Kidney tubule cell (primary cell): Measurements from ENCODE around the gene PGF.
"Not testable (repeated sequence)": the region's sequence is repeated elsewhere in the genome, so short reads cannot be mapped to it uniquely, and the experiment has no call there.

Experiments used
- DNase-seq: peaks from one replicate; pipeline ENCODE4 v3.0.0-alpha.2; 2018; ENCODE audit warnings: low spot score

PGF gene

GRCh38 chr14:74955229-74956026, at the start of gene PGF:
Gene PGF, minus strand, starts transcription at chr14:74955597. Its CDS starts 355 bp downstream, at chr14:74955242.
- DNase-seq = peak; percentile 45

- no peak for DNase-seq
Observed at GRCh38 chr14:75003250-75004027, 48.0 kb upstream of the PGF start.

GRCh38 chr14:75002392-75003249, 47.2 kb upstream of the PGF start, which contains the start of gene EIF2B2:
Gene EIF2B2, plus strand, starts transcription at chr14:75002921. Its CDS starts 70 bp downstream, at chr14:75002991.
- peak; percentile 97 for DNase-seq

- DNase-seq = no peak
Observed at GRCh38 chr14:75001899-75002298, 46.5 kb upstream of the PGF start.

GRCh38 chr14:75001261-75001660, 45.9 kb upstream of the PGF start:
- no peak for DNase-seq

GRCh38 chr14:74995781-74996180, 40.4 kb upstream of the PGF start:
- DNase-seq = not testable (repeated sequence)

- DNase-seq = not testable (repeated sequence)
Observed at GRCh38 chr14:74994182-74994581, 38.8 kb upstream of the PGF start.

- no peak for DNase-seq
Observed at GRCh38 chr14:74988993-74989392, 33.6 kb upstream of the PGF start.

- peak; percentile 96 for DNase-seq
Observed at GRCh38 chr14:74988131-74988530, 32.7 kb upstream of the PGF start.

GRCh38 chr14:74985806-74986205, 30.4 kb upstream of the PGF start:
- no peak for DNase-seq

- no peak for DNase-seq
Observed at GRCh38 chr14:74985028-74985310, 29.6 kb upstream of the PGF start.

GRCh38 chr14:74984236-74985027, 29.0 kb upstream of the PGF start:
- DNase-seq = no peak

GRCh38 chr14:74983343-74983742, 27.9 kb upstream of the PGF start:
- no peak for DNase-seq

- no peak for DNase-seq
Observed at GRCh38 chr14:74982661-74983060, 27.3 kb upstream of the PGF start.

- no peak for DNase-seq
Observed at GRCh38 chr14:74981833-74982232, 26.4 kb upstream of the PGF start.

- DNase-seq = no peak
Observed at GRCh38 chr14:74981462-74981782, 26.0 kb upstream of the PGF start.

- DNase-seq = peak; percentile 36
Observed at GRCh38 chr14:74980731-74981461, 25.5 kb upstream of the PGF start.

GRCh38 chr14:74980398-74980730, 25.0 kb upstream of the PGF start:
- no peak for DNase-seq

- DNase-seq = peak; percentile 16
Observed at GRCh38 chr14:74979442-74980397, 24.3 kb upstream of the PGF start.

GRCh38 chr14:74979029-74979428, 23.6 kb upstream of the PGF start:
- DNase-seq = no peak
